GM12864 (cell line): ENCODE results near the gene MGAT1.
A peak's percentile ranks its signal among the peaks of the same experiment; 100 is the strongest.

Experiments used
- DNase-seq: peaks from one replicate; pipeline ENCODE4 v3.0.0-alpha.2; 2011; ENCODE audit warnings: low read depth
- H3K4me3 ChIP-seq: 2 replicates; pipeline ENCODE4 v1.5.1; 2011; ENCODE audit warnings: mild to moderate bottlenecking, low read depth, low read length, control low read depth
- CTCF ChIP-seq: IDR thresholded peaks from 2 replicates; pipeline ENCODE4 v1.5.1; 2011; ENCODE audit warnings: low read depth, mild to moderate bottlenecking, moderate library complexity, low read length, control low read depth, inconsistent platforms; ENCODE audit errors: missing control alignments

MGAT1 gene

GRCh38 chr5:180844432-180844831, 41.8 kb upstream of the MGAT1 start:
- DNase-seq = no peak

GRCh38 chr5:180839935-180840334, 37.3 kb upstream of the MGAT1 start:
- H3K4me3 ChIP-seq = no peak overlapping the region
- no peak for TF ChIP-seq CTCF
- DNase-seq = no peak

More at GRCh38 chr5:180844432-180844831, 41.8 kb upstream of the MGAT1 start:
- no peak overlapping the region for H3K4me3 ChIP-seq
- no peak for TF ChIP-seq CTCF

- no peak for DNase-seq
- H3K4me3 ChIP-seq = no peak overlapping the region
- TF ChIP-seq CTCF = no peak
These were observed 36.6 kb upstream of the MGAT1 start for GRCh38 chr5:180839227-180839626.

- no peak for TF ChIP-seq CTCF
- DNase-seq = no peak
- no peak overlapping the region for H3K4me3 ChIP-seq
These were observed 34.9 kb upstream of the MGAT1 start for GRCh38 chr5:180837478-180837877.

- TF ChIP-seq CTCF = no peak
- peak; percentile 69 for DNase-seq
- peak overlapping the region; percentile 69 for H3K4me3 ChIP-seq
These were observed 30.0 kb upstream of the MGAT1 start for GRCh38 chr5:180832638-180833068.

- peak; percentile 15 for TF ChIP-seq CTCF
- H3K4me3 ChIP-seq = peak overlapping the region; percentile 69
- peak; percentile 53 for DNase-seq
These were observed 28.8 kb upstream of the MGAT1 start for GRCh38 chr5:180831139-180832093.
